ENCODE results near the gene ZNF561. TPM values are rescaled to one million over a fixed set of nuclear protein-coding genes. Genes with fewer than 3 reads are reported as not detected.
"Not testable (repeated sequence)": the region's sequence is repeated elsewhere in the genome, so short reads cannot be mapped to it uniquely, and the experiment has no call there.

Gene ZNF561
- total and polyA plus RNA-seq, 11 donors: 8.7 to 30.0 (median 19.0) TPM

DNA sequence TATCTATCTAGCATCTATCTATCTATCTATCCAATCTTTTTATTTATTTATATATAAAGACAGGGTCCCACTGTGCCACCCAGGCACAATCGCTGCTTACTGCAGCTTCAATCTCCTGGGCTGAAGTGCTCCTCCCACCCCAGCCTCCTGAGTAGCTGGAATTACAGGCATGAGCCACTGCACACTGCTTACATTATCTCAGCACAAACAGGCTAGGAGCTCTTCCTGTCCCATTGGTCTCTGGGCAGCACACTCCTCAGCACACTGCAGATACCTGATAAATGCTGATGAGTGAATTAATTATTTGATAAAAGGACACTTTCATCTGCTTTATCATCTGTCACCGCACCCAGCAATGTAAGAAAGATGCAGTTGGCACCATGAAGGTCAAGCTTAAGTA lies 37.7 kb upstream of the ZNF561 start:
- 51 to 71% (median 60%) methylated on average over 2 of the region's 2 CpGs for WGBS, 4 donors
- H3K36me3 ChIP-seq: peaks cover 3 to 65% (median 59%) of the 10 kb centered on the region in 9 donors

DNA sequence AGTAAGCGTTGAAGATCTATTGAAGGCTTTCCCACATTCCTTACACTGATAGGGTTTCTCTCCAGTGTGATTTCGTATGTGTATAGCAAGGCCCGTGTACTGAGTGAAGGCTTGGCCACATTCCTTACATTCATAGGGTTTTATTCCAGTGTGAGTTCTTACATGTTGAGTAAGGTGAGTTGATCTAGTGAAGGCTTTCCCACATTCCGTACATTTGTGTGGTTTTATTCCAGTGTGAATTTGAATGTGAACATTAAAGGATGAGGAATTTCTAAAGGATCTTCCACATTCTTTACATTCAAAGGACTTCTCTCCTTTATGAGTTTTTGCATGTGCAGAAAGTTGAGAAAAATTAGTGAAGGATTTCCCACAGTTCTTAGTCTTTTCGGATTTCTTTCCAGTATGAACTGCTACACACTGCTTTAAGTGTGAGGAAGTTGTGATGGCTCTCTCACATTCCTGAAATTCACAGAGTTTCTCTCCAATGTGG lies 32.1 kb upstream of the ZNF561 start:
- H3K36me3 ChIP-seq: peaks cover 5 to 95% (median 88%) of the 10 kb centered on the region in 9 donors
- intact Hi-C loops (cut with DNase I); H3K4me1 ChIP-seq; H3K27me3 ChIP-seq; DNase-seq; H3K4me3 ChIP-seq; H3K27ac ChIP-seq; ATAC-seq: not testable (repeated sequence)
- 91 to 99% (median 93%) methylated on average over 5 of the region's 5 CpGs for WGBS, 4 donors
- peaks cover 0 to 45% (median 28%) of the 10 kb centered on the region in 12 donors for H3K9me3 ChIP-seq

More for the DNA sequence above, 37.7 kb upstream of the ZNF561 start:
- Histone ChIP-seq H3K4me1 (peaks cover 0 to 6% (median 0%) of the 10 kb centered on the region in 12 donors), H3K27ac (no peak overlapping the region), H3K27me3 (no peaks in the 10 kb centered on the region), H3K4me3 (no peak overlapping the region), H3K9me3 (peaks cover 0 to 14% (median 5%) of the 10 kb centered on the region in 12 donors)
- TF ChIP-seq, protein P1, sequence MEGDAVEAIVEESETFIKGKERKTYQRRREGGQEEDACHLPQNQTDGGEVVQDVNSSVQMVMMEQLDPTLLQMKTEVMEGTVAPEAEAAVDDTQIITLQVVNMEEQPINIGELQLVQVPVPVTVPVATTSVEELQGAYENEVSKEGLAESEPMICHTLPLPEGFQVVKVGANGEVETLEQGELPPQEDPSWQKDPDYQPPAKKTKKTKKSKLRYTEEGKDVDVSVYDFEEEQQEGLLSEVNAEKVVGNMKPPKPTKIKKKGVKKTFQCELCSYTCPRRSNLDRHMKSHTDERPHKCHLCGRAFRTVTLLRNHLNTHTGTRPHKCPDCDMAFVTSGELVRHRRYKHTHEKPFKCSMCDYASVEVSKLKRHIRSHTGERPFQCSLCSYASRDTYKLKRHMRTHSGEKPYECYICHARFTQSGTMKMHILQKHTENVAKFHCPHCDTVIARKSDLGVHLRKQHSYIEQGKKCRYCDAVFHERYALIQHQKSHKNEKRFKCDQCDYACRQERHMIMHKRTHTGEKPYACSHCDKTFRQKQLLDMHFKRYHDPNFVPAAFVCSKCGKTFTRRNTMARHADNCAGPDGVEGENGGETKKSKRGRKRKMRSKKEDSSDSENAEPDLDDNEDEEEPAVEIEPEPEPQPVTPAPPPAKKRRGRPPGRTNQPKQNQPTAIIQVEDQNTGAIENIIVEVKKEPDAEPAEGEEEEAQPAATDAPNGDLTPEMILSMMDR (IDR thresholded peaks at IDR 0.05): no peak
- TF ChIP-seq POLR2A (IDR thresholded peaks at IDR 0.05): no peak
- intact Hi-C loops (cut with DNase I): no loop called here
- ATAC-seq: no peak
- DNase-seq: no peak

DNA sequence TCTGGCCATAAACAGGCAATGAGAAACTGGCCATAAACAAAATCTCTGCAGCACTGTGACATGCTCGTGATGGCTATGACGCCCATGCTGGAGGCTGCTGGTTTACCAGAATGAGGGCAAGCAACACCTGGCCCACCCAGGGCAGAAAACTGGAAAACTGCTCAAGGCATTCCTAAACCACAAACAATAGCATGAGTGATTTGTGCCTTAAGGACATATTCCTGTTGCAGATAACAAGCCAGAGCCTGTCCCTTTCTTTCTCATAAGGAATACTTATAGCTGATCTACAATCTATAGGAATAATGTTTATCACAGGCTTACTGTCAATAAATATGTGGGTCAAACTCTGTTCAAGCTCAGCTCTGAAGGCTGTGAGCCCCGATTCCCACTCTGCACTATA lies 30.4 kb upstream of the ZNF561 start:
- H3K27ac ChIP-seq; DNase-seq; intact Hi-C loops (cut with DNase I); ATAC-seq; H3K4me3 ChIP-seq; H3K4me1 ChIP-seq; H3K27me3 ChIP-seq: not testable (repeated sequence)
- Histone ChIP-seq H3K36me3 (peaks cover 5 to 91% (median 88%) of the 10 kb centered on the region in 9 donors), H3K9me3 (peaks cover 0 to 45% (median 28%) of the 10 kb centered on the region in 12 donors)
- WGBS, 4 donors: 94 to 100% (median 97%) methylated on average over 3 of the region's 3 CpGs

DNA sequence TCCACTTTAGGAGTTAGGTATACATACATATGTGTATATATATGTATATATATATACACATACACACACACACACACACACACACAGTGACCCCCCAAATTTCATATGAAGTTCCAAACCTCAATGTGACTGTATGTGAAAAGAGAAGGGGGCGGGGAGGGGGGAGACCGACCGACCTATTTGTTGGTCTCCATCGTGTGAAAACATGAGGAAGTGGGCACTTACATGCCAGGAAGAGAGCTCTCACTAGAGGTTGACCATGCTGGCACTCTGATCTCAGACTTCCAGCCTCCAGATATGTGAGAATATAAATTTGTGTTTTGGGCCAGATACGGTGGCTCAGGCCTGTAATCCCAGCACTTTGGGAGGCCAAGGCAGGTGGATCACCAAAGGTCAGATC lies 29.3 kb upstream of the ZNF561 start:
- Histone ChIP-seq H3K36me3 (peaks cover 3 to 88% (median 81%) of the 10 kb centered on the region in 9 donors), H3K27me3 (no peaks in the 10 kb centered on the region), H3K27ac (no peak overlapping the region), H3K9me3 (peaks cover 0 to 45% (median 28%) of the 10 kb centered on the region in 12 donors), H3K4me3 (no peak overlapping the region), H3K4me1 (no peaks in the 10 kb centered on the region)
- no peak for TF ChIP-seq POLR2A (IDR thresholded peaks at IDR 0.05)
- TF ChIP-seq, protein P1 (IDR thresholded peaks at IDR 0.05): no peak
- WGBS, 4 donors: 84 to 95% (median 92%) methylated on average over 5 of the region's 5 CpGs
- intact Hi-C loops (cut with DNase I): no loop called here
- ATAC-seq (no peak), DNase-seq (no peak)

DNA sequence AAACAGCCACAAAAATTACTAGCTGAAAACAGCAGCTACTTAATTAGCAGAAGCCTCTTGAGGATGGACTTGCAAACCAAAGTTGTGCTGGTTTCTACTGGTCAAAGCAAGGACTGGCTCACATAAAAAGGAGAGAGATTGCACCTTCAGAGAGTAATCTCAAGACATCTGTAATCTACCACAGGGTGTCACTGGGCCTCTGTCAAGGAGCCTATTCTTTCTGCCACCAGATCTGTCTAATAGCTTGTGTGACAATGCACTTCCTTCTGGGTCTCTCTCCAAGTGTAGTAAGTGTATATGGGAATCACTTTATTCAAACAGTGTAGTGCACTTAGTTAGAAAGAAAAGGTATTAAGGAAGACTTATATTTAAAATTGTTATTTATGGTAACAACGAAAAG lies 24.4 kb upstream of the ZNF561 start:
- Histone ChIP-seq H3K4me3 (no peak overlapping the region), H3K27ac (no peak overlapping the region), H3K27me3 (no peaks in the 10 kb centered on the region), H3K4me1 (no peaks in the 10 kb centered on the region), H3K9me3 (no peaks in the 10 kb centered on the region), H3K36me3 (peaks cover 0 to 68% (median 40%) of the 10 kb centered on the region in 9 donors)
- intact Hi-C loops (cut with DNase I): no loop called here
- TF ChIP-seq, protein P1 (IDR thresholded peaks at IDR 0.05): no peak
- no peak for TF ChIP-seq POLR2A (IDR thresholded peaks at IDR 0.05)
- no peak for ATAC-seq
- no peak for DNase-seq
- 91 to 95% (median 93%) methylated on average over 1 of the region's 1 CpG for WGBS, 4 donors
